H9 (cell line): Measurements from ENCODE around the gene C7orf25. TPM values are rescaled to one million over a fixed set of nuclear protein-coding genes. Genes with fewer than 3 reads are reported as not detected.

Experiments used
- DNase-seq: peaks from one replicate; pipeline ENCODE4 v3.0.0-alpha.2; 2017
- H2AFZ ChIP-seq: one replicate; pipeline ENCODE4 v1.6.1; 2013; ENCODE audit warnings: mild to moderate bottlenecking, low read length, control low read depth, moderate library complexity
- H2AK5ac ChIP-seq: 2 replicates; pipeline ENCODE4 v1.6.1; 2013; ENCODE audit warnings: low read length, control low read depth, mixed read lengths; ENCODE audit not compliant: insufficient read length
- H2BK120ac ChIP-seq: one replicate; pipeline ENCODE4 v1.6.1; 2013; ENCODE audit warnings: low read depth, mild to moderate bottlenecking, low read length, control low read depth, inconsistent platforms; ENCODE audit not compliant: poor library complexity, severe bottlenecking
- H2BK12ac ChIP-seq: 2 replicates; pipeline ENCODE4 v1.6.1; 2013; ENCODE audit warnings: low read length, control low read depth, mixed read lengths, low read depth; ENCODE audit not compliant: insufficient read length
- H2BK15ac ChIP-seq: 2 replicates; pipeline ENCODE4 v1.6.1; 2013; ENCODE audit warnings: low read depth, low read length, control low read depth
- H2BK20ac ChIP-seq: one replicate; pipeline ENCODE4 v1.6.1; 2013; ENCODE audit warnings: low read depth, mild to moderate bottlenecking, low read length, control low read depth, inconsistent platforms; ENCODE audit not compliant: poor library complexity, severe bottlenecking
- H2BK5ac ChIP-seq: 2 replicates; pipeline ENCODE4 v1.6.1; 2013; ENCODE audit warnings: low read length, control low read depth, mixed read lengths; ENCODE audit not compliant: insufficient read length
- H3K14ac ChIP-seq: 2 replicates; pipeline ENCODE4 v1.6.1; 2013; ENCODE audit warnings: low read length, control low read depth; ENCODE audit not compliant: insufficient read depth
- H3K18ac ChIP-seq: 2 replicates; pipeline ENCODE4 v1.6.1; 2013; ENCODE audit warnings: low read depth, mild to moderate bottlenecking, mixed read lengths, low read length, control low read depth; ENCODE audit not compliant: insufficient read length
- H3K23ac ChIP-seq: 2 replicates; pipeline ENCODE4 v1.6.1; 2013; ENCODE audit warnings: low read length, control low read depth, mixed read lengths, low read depth; ENCODE audit not compliant: insufficient read length
- H3K23me2 ChIP-seq: 2 replicates; pipeline ENCODE4 v1.6.1; 2013; ENCODE audit warnings: low read depth, mild to moderate bottlenecking, mixed read lengths, low read length, control low read depth; ENCODE audit not compliant: insufficient read length, poor library complexity, severe bottlenecking
- H3K27ac ChIP-seq: 2 replicates; pipeline ENCODE4 v1.5.1; 2013; ENCODE audit warnings: low read length, control low read depth, mixed read lengths, low read depth; ENCODE audit not compliant: insufficient read length
- H3K27me3 ChIP-seq: 2 replicates; pipeline ENCODE4 v1.6.1; 2013; ENCODE audit warnings: low read length, control low read depth, inconsistent platforms; ENCODE audit not compliant: insufficient read depth
- H3K4ac ChIP-seq: 2 replicates; pipeline ENCODE4 v1.6.1; 2013; ENCODE audit warnings: low read depth, mild to moderate bottlenecking, control low read depth, inconsistent platforms, low read length, moderate library complexity
- H3K4me1 ChIP-seq: 2 replicates; pipeline ENCODE4 v1.6.1; 2013; ENCODE audit warnings: low read length, control low read depth, inconsistent platforms; ENCODE audit not compliant: insufficient read depth
- H3K4me2 ChIP-seq: 2 replicates; pipeline ENCODE4 v1.6.1; 2013; ENCODE audit warnings: low read length, control low read depth, mixed read lengths; ENCODE audit not compliant: insufficient read length, insufficient read depth
- H3K56ac ChIP-seq: 2 replicates; pipeline ENCODE4 v1.6.1; 2013; ENCODE audit warnings: low read depth, mild to moderate bottlenecking, mixed read lengths, low read length, control low read depth; ENCODE audit not compliant: insufficient read length
- H3K79me1 ChIP-seq: 2 replicates; pipeline ENCODE4 v1.6.1; 2013; ENCODE audit warnings: low read depth, mild to moderate bottlenecking, moderate library complexity, low read length, control low read depth, inconsistent platforms; ENCODE audit not compliant: insufficient read depth, poor library complexity, severe bottlenecking
- H3K79me2 ChIP-seq: 2 replicates; pipeline ENCODE4 v1.6.1; 2013; ENCODE audit warnings: low read length, control low read depth, inconsistent platforms; ENCODE audit not compliant: insufficient read depth
- H3K9ac ChIP-seq: 2 replicates; pipeline ENCODE4 v1.6.1; 2013; ENCODE audit warnings: low read length, control low read depth, mixed read lengths; ENCODE audit not compliant: insufficient read length; ENCODE audit errors: extremely low read depth
- H3K9me3 ChIP-seq: one replicate; pipeline ENCODE4 v1.6.1; 2013; ENCODE audit warnings: low read depth, low read length, inconsistent platforms; ENCODE audit not compliant: control insufficient read depth
- H3T11ph ChIP-seq: one replicate; pipeline ENCODE4 v1.6.1; 2013; ENCODE audit warnings: mild to moderate bottlenecking, low read length, control low read depth, inconsistent platforms
- H4K20me1 ChIP-seq: one replicate; pipeline ENCODE4 v1.6.1; 2013; ENCODE audit not compliant: control insufficient read depth, insufficient read length, insufficient read depth
- H4K5ac ChIP-seq: 2 replicates; pipeline ENCODE4 v1.6.1; 2013; ENCODE audit warnings: low read depth, mild to moderate bottlenecking, mixed read lengths, low read length, control low read depth; ENCODE audit not compliant: insufficient read length
- H4K8ac ChIP-seq: replicated peaks from 2 replicates; pipeline ENCODE4 v1.6.1; 2013; ENCODE audit warnings: low read length, control low read depth, mixed read lengths, low read depth; ENCODE audit not compliant: insufficient read length
- H4K91ac ChIP-seq: 2 replicates; pipeline ENCODE4 v1.6.1; 2013; ENCODE audit warnings: low read depth, mild to moderate bottlenecking, moderate library complexity, mixed read lengths, low read length, control low read depth; ENCODE audit not compliant: insufficient read length
- H3K27ac Mint-ChIP-seq, 3 experiments: 2 replicates in 2 of 3; 3 replicates in 1 of 3; pipeline ENCODE4 v1.8.0; 2020 to 2021; ENCODE audit warnings: mixed read lengths in 3 of 3, mild to moderate bottlenecking in 1 of 3, moderate library complexity in 1 of 3
- H3K27me3 Mint-ChIP-seq: 2 replicates; pipeline ENCODE4 v1.8.0; 2021; ENCODE audit warnings: low read depth, mild to moderate bottlenecking, moderate library complexity, mixed read lengths
- H3K36me3 Mint-ChIP-seq, 3 experiments: 2 replicates in 2 of 3; 3 replicates in 1 of 3; pipeline ENCODE4 v1.8.0; 2020 to 2021; ENCODE audit warnings: low read depth in 3 of 3, mixed read lengths in 3 of 3; ENCODE audit not compliant: insufficient read depth in 1 of 3
- H3K4me1 Mint-ChIP-seq, 2 experiments: 2 replicates each; pipeline ENCODE4 v1.8.0; 2020; ENCODE audit warnings: mixed read lengths in 2 of 2
- H3K4me3 Mint-ChIP-seq, 2 experiments: 2 replicates in 1 of 2; 3 replicates in 1 of 2; pipeline ENCODE4 v1.8.0; 2020 to 2021; ENCODE audit warnings: mild to moderate bottlenecking in 2 of 2, mixed read lengths in 2 of 2, moderate library complexity in 1 of 2
- H3K9me3 Mint-ChIP-seq, 2 experiments: 2 replicates in 1 of 2; 3 replicates in 1 of 2; pipeline ENCODE4 v1.8.0; 2020; ENCODE audit warnings: mild to moderate bottlenecking in 2 of 2, mixed read lengths in 2 of 2, moderate library complexity in 1 of 2
- CTCF ChIP-seq: fragments of 200-600 bp; sonication (generic); conservative IDR thresholded peaks from 3 replicates; pipeline ENCODE4 v1.8.0; 2021; ENCODE audit warnings: antibody characterized with exemption, mild to moderate bottlenecking
- WGBS: extraction: QIAGEN DNeasy Blood & Tissue Kit; methylation state at CpG from one replicate; pipeline ENCODE4 v1.1.7; 2013; ENCODE audit warnings: missing lambda C conversion rate, low lambda C conversion rate, mixed read lengths; ENCODE audit not compliant: insufficient read length; ENCODE audit errors: extremely low coverage; 5-methylcytosine and 5-hydroxymethylcytosine counted together
- total RNA-seq: library from RNA; stranded (reverse); gene quantifications from 2 replicates; pipeline ENCODE4 v1.2.1, GENCODE V29; 2021

Gene C7orf25
- total RNA-seq, 1 experiment from 2014 or later, result 3.8 TPM

DNA sequence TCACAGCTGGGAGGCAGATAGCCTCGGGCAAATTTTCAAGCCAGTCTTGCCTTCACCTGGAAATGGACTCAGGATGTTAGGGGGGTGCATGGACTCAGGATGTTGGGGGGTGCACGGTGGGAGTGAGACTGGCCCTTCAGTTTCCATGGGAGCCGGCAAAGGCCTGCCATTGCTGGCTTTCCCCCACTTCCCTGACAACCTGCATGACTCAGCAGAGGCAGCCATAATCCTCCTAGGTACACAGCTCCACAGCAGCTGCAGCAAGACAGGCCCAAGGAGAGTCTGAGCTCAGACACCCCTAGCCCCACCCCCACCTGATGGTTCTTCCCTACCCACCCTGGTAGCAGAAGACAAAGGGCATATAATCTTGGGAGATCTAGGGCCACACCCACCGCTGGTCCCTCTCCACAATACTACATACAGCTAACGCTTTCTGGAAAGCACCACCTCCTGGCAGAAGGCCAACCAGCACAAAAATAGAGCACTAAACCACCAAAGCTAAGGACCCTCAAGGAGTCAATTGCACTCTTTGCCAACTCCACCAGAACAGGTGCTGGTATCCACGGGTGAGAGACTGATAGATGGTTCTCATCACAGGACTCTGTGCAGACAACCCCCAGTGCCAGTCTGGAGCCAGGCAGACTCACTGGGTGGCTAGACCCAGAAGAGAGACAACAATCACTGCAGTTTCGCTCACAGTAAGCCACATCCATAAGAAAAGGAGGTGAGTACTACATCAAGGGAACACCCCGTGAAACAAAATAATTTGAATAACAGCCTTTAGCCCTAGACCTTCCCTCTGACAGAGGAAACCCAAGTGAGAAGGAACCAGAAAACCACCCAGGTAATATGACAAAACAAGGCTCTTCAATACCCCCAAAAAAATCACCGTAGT, 18.3 kb downstream of the C7orf25 start:
- H4K20me1 ChIP-seq, result no peaks in the 10 kb centered on the region
- no peak overlapping the region for H2BK120ac ChIP-seq
- DNase-seq, result no peak
- H2BK12ac ChIP-seq, result no peak overlapping the region
- H3K18ac ChIP-seq, result no peak overlapping the region
- WGBS, result no CpG with 5 or more reads among the region's 9 CpGs
- no peak overlapping the region for H3K9ac ChIP-seq
- peaks cover 17 to 55% (median 31%) of the 10 kb centered on the region in 3 experiments for H3K36me3 Mint-ChIP-seq
- H3K4me1 Mint-ChIP-seq, result peaks cover 31 to 46% of the 10 kb centered on the region in 2 experiments
- no peaks in the 10 kb centered on the region for H3K79me2 ChIP-seq
- no peaks in the 10 kb centered on the region for H3K9me3 ChIP-seq
- no peak overlapping the region for H4K8ac ChIP-seq
- no peaks in the 10 kb centered on the region for H3K79me1 ChIP-seq
- no peak overlapping the region for H2AK5ac ChIP-seq
- no peak overlapping the region for H3K14ac ChIP-seq
- no peak overlapping the region for H4K91ac ChIP-seq
- no peak for TF ChIP-seq CTCF
- H2BK5ac ChIP-seq, result no peak overlapping the region
- peak overlapping the region in 1 of 2 experiments; percentile 9; a peak in 2 of 5 replicates for H3K4me3 Mint-ChIP-seq
- H3K23ac ChIP-seq, result no peak overlapping the region
- no peaks in the 10 kb centered on the region for H3K27me3 ChIP-seq
- H3K27ac Mint-ChIP-seq, result peak overlapping the region; percentile 49 to 86 (median 86); a peak in 6 of 7 replicates
- H2BK20ac ChIP-seq, result no peak overlapping the region
- no peak overlapping the region for H2BK15ac ChIP-seq
- no peak overlapping the region for H3K27ac ChIP-seq
- H3K4me1 ChIP-seq, result no peaks in the 10 kb centered on the region
- peaks cover 25 to 44% of the 10 kb centered on the region in 2 experiments for H3K9me3 Mint-ChIP-seq
- no peak overlapping the region for H3K56ac ChIP-seq
- H4K5ac ChIP-seq, result no peak overlapping the region
- peaks cover 6% of the 10 kb centered on the region for H3K23me2 ChIP-seq
- H3K27me3 Mint-ChIP-seq, result no peaks in the 10 kb centered on the region
- no peak overlapping the region for H3K4me2 ChIP-seq
- H2AFZ ChIP-seq, result no peak overlapping the region
- H3T11ph ChIP-seq, result no peak overlapping the region
- no peak overlapping the region for H3K4ac ChIP-seq
